HG03108 (cell line): ENCODE data around the gene HOPX.
"Not testable (repeated sequence)": the region's sequence is repeated elsewhere in the genome, so short reads cannot be mapped to it uniquely, and the experiment has no call there.

Source experiments
- ATAC-seq: cut with Tn5 transposase; IDR thresholded peaks from one replicate; pipeline ENCODE4 v1.9.1; 2021; ENCODE audit warnings: moderate library complexity; ENCODE audit not compliant: unreplicated experiment

Gene HOPX

GRCh38 chr4:56689201-56689969, 8.3 kb upstream of the HOPX start:
- no peak for ATAC-seq

- ATAC-seq, result no peak
These were observed 7.1 kb upstream of the HOPX start for GRCh38 chr4:56688094-56688647.

- ATAC-seq, result no peak
These were observed 5.6 kb upstream of the HOPX start for GRCh38 chr4:56686537-56687231.

- no peak for ATAC-seq
These were observed 3.4 kb upstream of the HOPX start for GRCh38 chr4:56684320-56685050.

GRCh38 chr4:56683455-56683854, 2.4 kb upstream of the HOPX start:
- no peak for ATAC-seq

GRCh38 chr4:56681853-56682525, 893 bp upstream of the HOPX start:
- no peak for ATAC-seq

GRCh38 chr4:56680266-56680665, 830 bp downstream of the HOPX start:
- ATAC-seq, result no peak

GRCh38 chr4:56677711-56678110, 3.4 kb downstream of the HOPX start:
- ATAC-seq, result no peak

GRCh38 chr4:56674984-56675383, 6.1 kb downstream of the HOPX start:
- ATAC-seq, result no peak

- no peak for ATAC-seq
These were observed 9.2 kb downstream of the HOPX start for GRCh38 chr4:56671860-56672259.

- no peak for ATAC-seq
These were observed 9.7 kb downstream of the HOPX start for GRCh38 chr4:56671373-56671772.

- ATAC-seq, result no peak
These were observed 12.8 kb downstream of the HOPX start for GRCh38 chr4:56668267-56668666.

- ATAC-seq, result not testable (repeated sequence)
These were observed 13.7 kb downstream of the HOPX start for GRCh38 chr4:56667396-56667795.

GRCh38 chr4:56666279-56666678, 14.8 kb downstream of the HOPX start:
- no peak for ATAC-seq

GRCh38 chr4:56665781-56666180, 15.3 kb downstream of the HOPX start:
- no peak for ATAC-seq

- ATAC-seq, result no peak
These were observed 18.2 kb downstream of the HOPX start for GRCh38 chr4:56662782-56663468.

- no peak for ATAC-seq
These were observed 21.1 kb downstream of the HOPX start for GRCh38 chr4:56659946-56660345.

GRCh38 chr4:56658528-56658927, 22.6 kb downstream of the HOPX start:
- no peak for ATAC-seq

GRCh38 chr4:56657818-56658217, 23.3 kb downstream of the HOPX start:
- no peak for ATAC-seq

GRCh38 chr4:56657128-56657527, 24.0 kb downstream of the HOPX start:
- ATAC-seq, result no peak

- ATAC-seq, result no peak
These were observed 24.8 kb downstream of the HOPX start for GRCh38 chr4:56656346-56656643.
